Activated CD8-positive, alpha-beta memory T cell treated with anti-CD3 and anti-CD28 coated beads for 4 hours (primary cell): ENCODE data around the gene SLC17A2.

Experiments
- DNase-seq, 2 donors: peaks; one replicate each; pipeline ENCODE4 v3.0.0-alpha.2; 2020; ENCODE audit warnings: low read depth in 2 of 2

Gene SLC17A2

DNA sequence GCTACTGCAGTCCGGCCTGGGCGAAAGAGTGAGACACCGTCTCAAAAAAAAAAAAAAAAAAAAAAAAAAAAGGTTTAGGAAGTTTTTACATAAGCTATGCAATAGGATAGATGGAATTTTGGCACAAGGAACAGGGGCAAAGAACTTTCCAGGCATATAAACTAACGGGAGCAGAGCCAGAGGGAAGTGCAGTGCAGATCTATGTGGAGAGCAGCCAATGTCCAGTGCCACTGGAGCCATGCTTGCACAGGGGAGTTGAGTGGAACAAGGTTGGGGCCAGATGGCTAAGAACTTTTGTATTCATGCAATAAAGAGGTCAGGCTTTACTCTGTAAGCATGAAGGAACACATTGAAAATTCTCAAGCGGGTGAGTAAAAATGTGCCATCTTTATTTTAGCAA, 10.8 kb downstream of the SLC17A2 start:
- no peak for DNase-seq

DNA sequence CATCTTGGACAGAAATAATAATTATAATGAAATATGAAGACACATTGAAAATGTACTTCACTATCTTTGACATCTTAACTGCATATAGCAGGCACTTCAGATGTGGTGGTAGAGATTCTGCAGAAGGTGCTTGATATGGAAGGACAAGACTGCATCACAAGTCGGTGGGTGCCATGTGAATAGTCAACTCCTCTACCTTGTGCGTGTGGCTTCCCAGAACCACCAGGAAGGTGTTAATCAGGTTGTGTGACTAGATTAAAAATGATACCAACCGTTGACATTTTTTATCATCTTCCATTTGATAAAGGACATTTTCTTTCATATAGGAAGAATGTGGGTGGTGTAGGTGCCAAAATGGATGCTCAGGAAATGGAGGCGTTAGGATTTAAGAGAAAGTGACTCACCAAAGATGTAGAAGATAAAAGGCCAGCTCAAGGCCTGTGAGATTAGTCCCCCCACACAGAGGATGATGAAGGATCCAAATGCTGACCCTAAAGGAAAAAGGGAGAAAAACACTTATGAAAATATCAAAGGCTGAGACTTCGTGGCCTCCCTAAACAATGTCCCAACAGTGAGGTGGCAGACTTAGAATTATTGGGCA, 12.3 kb downstream of the SLC17A2 start:
- DNase-seq, result no peak

- DNase-seq, result no peak
Observed at GRCh38 chr6:25916789-25917490, 13.6 kb downstream of the SLC17A2 start.

DNA sequence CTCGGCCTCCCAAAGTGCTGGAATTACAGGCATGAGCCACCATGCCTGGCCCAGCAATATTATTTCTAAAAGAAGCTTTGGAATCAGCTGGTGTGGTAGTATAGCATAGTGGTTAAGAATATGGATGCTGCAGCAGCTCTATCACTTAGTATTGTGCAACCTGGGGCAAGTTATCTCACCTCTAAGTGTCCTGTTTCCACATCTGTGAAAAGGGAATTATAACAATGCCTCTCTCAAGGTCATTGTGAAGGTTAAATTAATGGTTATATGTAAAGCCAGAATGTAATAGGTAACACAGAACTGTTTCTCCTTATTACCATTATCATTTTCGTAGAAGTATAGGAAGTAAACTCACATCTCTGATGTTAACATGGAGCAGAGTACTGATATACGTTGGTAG, 14.2 kb downstream of the SLC17A2 start:
- DNase-seq, result no peak

DNA sequence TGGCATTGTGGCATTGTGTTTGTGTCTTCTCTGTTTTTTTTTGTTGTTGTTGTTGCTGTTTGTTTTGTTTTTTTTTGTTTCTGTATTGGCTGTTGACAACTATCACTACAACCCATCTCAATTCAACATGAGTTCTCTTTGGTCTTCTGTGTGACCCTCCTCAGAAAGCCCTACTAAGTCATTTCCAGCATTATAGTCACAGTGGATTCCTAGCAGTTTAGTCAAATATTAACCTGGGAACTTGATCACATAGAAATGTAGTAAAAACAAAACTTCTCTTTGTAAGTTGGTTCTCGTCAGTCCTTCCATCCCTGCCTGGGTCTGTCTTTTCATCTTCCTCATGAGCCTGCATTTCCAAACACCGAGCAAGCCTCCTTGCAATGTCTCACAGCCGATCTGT, 16.8 kb downstream of the SLC17A2 start:
- no peak for DNase-seq

GRCh38 chr6:25911351-25911750, 19.1 kb downstream of the SLC17A2 start:
- DNase-seq, result no peak

GRCh38 chr6:25907475-25908014, 22.9 kb downstream of the SLC17A2 start:
- no peak for DNase-seq

GRCh38 chr6:25903467-25904099, 26.9 kb downstream of the SLC17A2 start:
- no peak for DNase-seq

DNA sequence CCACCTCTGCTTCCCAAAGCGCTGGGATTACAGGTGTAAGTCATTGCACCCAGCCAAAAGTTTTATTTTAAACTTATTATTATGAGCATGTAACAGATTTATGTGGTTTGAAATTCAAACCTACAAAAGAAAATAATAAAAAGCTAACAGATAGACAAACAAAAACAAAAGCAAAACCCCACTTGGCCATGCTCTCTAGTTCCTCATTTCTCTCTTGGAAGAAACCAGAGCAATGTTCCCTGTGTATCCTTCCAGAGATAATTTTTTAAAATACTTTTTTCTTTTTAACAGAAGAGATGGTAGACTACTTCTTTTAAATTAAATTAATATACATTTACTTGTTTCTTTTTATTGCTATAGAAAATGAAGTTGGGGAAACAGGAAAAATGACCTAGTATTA, 28.4 kb downstream of the SLC17A2 start:
- DNase-seq, result no peak

DNA sequence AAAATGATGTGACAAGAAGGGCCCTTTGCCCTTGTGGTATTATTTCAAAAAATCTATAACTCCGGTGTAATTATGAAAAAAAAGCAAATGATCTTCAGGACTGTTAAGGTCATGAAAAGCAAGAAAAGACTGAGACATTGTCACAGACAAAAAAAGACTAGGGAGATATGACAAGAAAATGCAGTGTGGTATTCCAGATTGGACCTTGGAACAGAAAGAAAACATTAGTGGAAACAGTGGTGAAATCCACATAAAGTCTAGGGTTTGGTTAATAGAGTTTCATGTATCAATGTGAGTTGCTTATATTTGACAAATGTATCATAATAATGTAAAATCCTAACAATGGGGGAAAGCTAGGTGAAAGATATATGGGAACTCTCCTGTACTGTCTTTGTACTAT, 29.6 kb downstream of the SLC17A2 start:
- DNase-seq, result no peak

- no peak for DNase-seq
Observed at GRCh38 chr6:25899580-25900408, 30.7 kb downstream of the SLC17A2 start.

- DNase-seq, result no peak
Observed at GRCh38 chr6:25899123-25899522, 31.4 kb downstream of the SLC17A2 start.

DNA sequence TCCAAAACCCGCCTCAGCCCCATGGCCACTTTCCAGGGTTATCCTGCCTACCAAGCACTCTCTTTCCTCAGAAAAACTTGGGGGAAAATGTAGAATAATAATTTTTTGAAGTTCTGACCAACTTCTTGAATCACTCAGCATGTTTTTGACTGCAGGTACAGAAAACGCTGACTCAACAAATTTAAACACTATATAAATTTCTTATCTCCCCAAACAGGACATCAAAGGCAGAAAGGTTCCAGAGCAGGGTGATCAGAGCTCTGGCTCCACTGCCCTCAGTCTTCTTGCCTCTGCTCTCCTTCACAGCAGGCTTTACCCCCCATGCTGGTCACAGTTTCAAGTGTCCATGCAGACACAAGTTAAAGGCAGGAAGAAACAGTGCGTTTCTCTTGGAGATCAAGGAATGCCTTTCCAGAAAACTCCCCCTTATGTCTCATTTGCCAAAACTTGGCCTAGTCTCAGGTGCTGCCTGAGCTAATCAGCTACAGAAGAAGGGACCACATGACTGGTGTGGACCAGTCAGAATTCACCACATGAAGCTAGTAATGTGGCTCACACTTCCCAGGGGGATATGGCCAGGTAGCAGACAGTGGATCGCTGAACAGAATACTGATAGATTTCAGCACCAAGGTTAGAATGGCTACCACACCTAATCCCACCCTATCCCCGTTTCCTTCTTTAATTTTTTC, 32.1 kb downstream of the SLC17A2 start:
- DNase-seq, result no peak

DNA sequence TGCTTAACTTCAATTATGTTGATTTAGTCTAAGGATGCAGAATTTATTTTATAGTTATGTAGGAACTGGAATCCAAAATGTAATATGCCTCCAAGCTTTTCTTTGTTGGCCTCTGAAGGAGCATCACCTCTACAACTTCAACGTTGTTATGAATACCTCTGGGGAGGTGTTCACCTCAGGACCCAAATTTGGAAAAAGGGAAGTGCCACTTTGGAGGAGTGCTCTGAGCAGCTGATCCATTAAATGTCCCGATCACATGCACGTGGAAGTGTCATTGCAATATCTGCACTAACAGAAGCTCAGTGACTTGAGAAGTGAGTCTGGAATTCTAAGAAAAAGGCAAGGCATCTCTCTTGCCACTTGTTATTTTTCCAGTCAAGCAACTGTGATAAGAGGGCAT, 34.2 kb downstream of the SLC17A2 start:
- no peak for DNase-seq

- no peak for DNase-seq
Observed at GRCh38 chr6:25895771-25896170, 34.7 kb downstream of the SLC17A2 start.

- DNase-seq, result no peak
Observed at GRCh38 chr6:25893778-25894177, 36.7 kb downstream of the SLC17A2 start.

- DNase-seq, result no peak
Observed at GRCh38 chr6:25892877-25893276, 37.6 kb downstream of the SLC17A2 start.

DNA sequence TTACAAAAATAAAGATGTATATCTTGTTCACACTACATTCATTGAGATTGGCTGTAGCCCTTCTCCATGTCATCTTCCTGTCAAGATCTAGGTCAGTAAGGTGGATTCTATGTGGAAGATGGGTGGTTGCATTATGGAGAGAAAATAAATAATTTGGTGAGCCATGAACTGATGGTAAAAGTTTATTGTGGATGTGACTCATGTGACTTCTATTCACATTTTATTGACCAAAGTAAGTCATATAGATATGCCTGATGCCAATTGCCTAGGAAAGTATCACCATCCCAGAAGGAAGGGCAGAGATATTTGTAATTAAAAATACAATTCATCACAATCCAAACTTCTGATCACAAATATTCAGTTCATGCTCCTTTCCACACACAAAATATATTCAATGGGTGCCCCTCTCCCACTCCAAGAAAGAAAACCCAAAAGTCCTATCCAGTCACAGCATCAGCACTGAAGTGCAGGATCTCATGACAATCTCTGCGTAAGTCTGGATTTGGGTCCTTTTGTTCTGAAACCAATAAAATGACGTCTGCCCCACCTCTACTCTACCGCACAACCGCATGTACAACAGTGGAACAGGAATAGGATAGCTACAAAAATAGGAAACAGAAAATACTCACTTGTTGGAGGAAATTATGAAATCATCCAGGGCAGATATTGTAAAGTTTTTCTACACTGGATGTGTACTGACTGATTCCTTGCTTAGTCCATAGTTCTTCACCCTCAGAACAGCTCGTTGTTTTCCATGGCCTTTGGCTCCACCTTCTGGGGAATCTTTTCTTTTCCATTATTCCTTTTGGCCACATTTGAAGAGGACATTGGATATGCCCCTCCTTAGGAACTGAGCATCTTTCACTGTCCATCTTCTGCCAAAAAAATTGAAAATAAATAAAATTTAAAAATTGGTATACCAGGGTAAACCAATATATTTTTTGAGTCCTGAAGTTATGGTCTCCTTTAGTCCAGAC, 40.3 kb downstream of the SLC17A2 start:
- DNase-seq, result no peak

DNA sequence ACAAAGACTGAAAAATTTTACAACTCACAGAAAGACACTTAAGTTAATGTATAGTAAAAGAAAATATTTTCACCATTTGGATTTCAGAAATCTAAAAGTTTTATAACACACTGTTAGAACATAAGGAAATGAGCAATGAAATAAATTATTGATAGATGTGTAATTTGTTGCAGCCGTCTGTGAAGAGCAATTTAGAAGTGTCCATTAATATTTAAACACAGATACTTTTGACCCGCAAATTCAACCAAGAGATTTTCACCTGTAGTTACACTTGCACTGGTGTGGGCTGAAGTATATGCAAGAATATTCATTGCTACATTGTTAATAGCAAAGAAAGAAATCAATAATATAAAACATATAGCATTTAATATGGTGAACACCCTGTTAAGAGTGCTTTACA, 41.9 kb downstream of the SLC17A2 start:
- no peak for DNase-seq

- DNase-seq, result no peak
Observed at GRCh38 chr6:25886066-25886465, 44.4 kb downstream of the SLC17A2 start.
